ENCODE measurements around the gene SMCO2. TPM values are rescaled to one million over a fixed set of nuclear protein-coding genes. Genes with fewer than 3 reads are reported as not detected.

The SMCO2 gene
- not detected for total RNA-seq (2021; ENCODE audit: unreplicated experiment)
- polyA plus RNA-seq (2012), result 0.19 and 0.47 TPM in 2 replicates
- percentile 37 among the genes with signal in this experiment for Bru-seq, nascent RNA
- BruChase-seq, experiment 1, labeled RNA remaining after a 6-hour chase, result percentile 35 among the genes with signal in this experiment
- BruChase-seq, experiment 2, labeled RNA remaining after a 2-hour chase, result percentile 46 among the genes with signal in this experiment
- long read RNA-seq, result 0 reads

DNA sequence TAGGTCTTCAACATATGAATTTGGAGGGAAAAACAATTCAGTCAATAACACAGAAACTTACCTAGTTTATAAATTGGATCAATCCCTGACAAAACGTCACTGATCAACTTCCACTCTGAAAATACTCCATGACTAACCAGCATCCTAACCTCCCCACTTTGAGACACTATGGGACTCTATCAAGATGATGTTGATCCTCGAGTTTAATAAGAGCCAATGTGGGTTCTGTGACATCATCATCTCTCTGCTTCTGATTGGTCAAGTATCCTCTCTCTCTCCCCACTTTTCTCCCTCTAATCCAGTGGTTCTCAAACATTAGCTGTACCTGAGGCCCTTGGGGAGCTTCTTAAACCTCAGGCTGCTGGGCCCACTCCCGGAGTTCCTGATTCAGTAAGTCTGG, at the start of gene SMCO2:
Gene SMCO2, plus strand, starts transcription at position 301 of the 400 bp plus-strand sequence. CDS start 23,896 bp downstream, outside the sequence.
- no peak for TF ChIP-seq CEBPB (IDR thresholded peaks at IDR 0.05; ENCODE audit: low read depth)
- no peak for TF ChIP-seq POLR2AphosphoS5 (IDR thresholded peaks at IDR 0.05; ENCODE audit: low read depth, low read length)
- TF ChIP-seq, protein P1, sequence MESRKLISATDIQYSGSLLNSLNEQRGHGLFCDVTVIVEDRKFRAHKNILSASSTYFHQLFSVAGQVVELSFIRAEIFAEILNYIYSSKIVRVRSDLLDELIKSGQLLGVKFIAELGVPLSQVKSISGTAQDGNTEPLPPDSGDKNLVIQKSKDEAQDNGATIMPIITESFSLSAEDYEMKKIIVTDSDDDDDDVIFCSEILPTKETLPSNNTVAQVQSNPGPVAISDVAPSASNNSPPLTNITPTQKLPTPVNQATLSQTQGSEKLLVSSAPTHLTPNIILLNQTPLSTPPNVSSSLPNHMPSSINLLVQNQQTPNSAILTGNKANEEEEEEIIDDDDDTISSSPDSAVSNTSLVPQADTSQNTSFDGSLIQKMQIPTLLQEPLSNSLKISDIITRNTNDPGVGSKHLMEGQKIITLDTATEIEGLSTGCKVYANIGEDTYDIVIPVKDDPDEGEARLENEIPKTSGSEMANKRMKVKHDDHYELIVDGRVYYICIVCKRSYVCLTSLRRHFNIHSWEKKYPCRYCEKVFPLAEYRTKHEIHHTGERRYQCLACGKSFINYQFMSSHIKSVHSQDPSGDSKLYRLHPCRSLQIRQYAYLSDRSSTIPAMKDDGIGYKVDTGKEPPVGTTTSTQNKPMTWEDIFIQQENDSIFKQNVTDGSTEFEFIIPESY (IDR thresholded peaks at IDR 0.05; ENCODE audit: extremely low read depth, insufficient replicate concordance, low read length), result no peak
- no peak for TF ChIP-seq TCF7L2 (IDR thresholded peaks at IDR 0.05; ENCODE audit: borderline replicate concordance, extremely low read depth, insufficient read depth, insufficient read length)
- no peak for TF ChIP-seq JUND (IDR thresholded peaks at IDR 0.05)
- no peak for TF ChIP-seq SP1 (IDR thresholded peaks at IDR 0.05; ENCODE audit: low read depth)
- no peak for TF ChIP-seq EZH2 (IDR thresholded peaks at IDR 0.05)
- TF ChIP-seq SIN3A (IDR thresholded peaks at IDR 0.05; ENCODE audit: low read depth), result no peak
- TF ChIP-seq, protein P2, sequence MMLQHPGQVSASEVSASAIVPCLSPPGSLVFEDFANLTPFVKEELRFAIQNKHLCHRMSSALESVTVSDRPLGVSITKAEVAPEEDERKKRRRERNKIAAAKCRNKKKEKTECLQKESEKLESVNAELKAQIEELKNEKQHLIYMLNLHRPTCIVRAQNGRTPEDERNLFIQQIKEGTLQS (IDR thresholded peaks at IDR 0.05), result no peak
- TF ChIP-seq, protein P3, sequence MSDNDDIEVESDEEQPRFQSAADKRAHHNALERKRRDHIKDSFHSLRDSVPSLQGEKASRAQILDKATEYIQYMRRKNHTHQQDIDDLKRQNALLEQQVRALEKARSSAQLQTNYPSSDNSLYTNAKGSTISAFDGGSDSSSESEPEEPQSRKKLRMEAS (IDR thresholded peaks at IDR 0.05), result no peak
- Histone ChIP-seq H3K9me3 (ENCODE audit: control insufficient read depth in 1 of 2, insufficient read depth in 1 of 2, low read depth in 1 of 2, low read length in 2 of 2) (no peaks in the 10 kb centered on the region), H3K36me3 (ENCODE audit: control insufficient read depth in 1 of 2, insufficient read depth in 2 of 2, low read length in 2 of 2) (no peaks in the 10 kb centered on the region), H3K4me1 (ENCODE audit: control insufficient read depth in 1 of 2, insufficient read depth in 2 of 2, low read length in 2 of 2) (no peaks in the 10 kb centered on the region), H2AFZ (ENCODE audit: low read depth, low read length, poor library complexity, severe bottlenecking) (no peak within 1 kb of the TSS), H3K9ac (ENCODE audit: low read length) (no peak within 1 kb of the TSS), H3K27ac (ENCODE audit: low read depth, low read length) (no peak within 1 kb of the TSS), H3K79me2 (ENCODE audit: insufficient read depth, low read length) (no peaks in the 10 kb centered on the region), H3K4me3 (replicated peaks in 1 of 2; ENCODE audit: low read depth in 1 of 2, low read length in 2 of 2) (no peak within 1 kb of the TSS), H3K27me3 (ENCODE audit: insufficient read depth, low read length) (no peaks in the 10 kb centered on the region), H3K4me2 (ENCODE audit: low read length) (no peak within 1 kb of the TSS), H4K20me1 (ENCODE audit: insufficient read depth) (no peaks in the 10 kb centered on the region), H3K9me2 (ENCODE audit: insufficient read depth) (no peaks in the 10 kb centered on the region)
- ChIA-PET POLR2A (no interaction called here), CTCF (no interaction called here), RAD21 (ENCODE audit: low non-redundant PET in 1 of 2, low total read pairs in 2 of 2, uncharacterized antibody in 2 of 2, unreplicated experiment in 2 of 2) (no interaction called here)
- DNase-seq (ENCODE audit: low read depth, low spot score), result no peak
- no peak for ATAC-seq
- intact Hi-C loops (cut with micrococcal nuclease), result no loop called here
- BruUV-seq (replicated peaks), result no TSS peak
